ENCODE measurements around the gene VIL1. TPM values are rescaled to one million over a fixed set of nuclear protein-coding genes. Genes with fewer than 3 reads are reported as not detected.

Gene VIL1
- total RNA-seq, 1 donor from 2014 or later, result not detected

- H3K9me3 Mint-ChIP-seq, result no peaks in the 10 kb centered on the region
- no peak for DNase-seq (ENCODE audit: low read depth, low spot score)
- H3K4me3 Mint-ChIP-seq, result no peak overlapping the region
- no peaks in the 10 kb centered on the region for H3K27me3 Mint-ChIP-seq (ENCODE audit: low read depth)
- no peak overlapping the region for H3K27ac Mint-ChIP-seq (ENCODE audit: unreplicated experiment)
- H3K36me3 Mint-ChIP-seq (ENCODE audit: low read depth), result peaks cover 7% of the 10 kb centered on the region
- TF ChIP-seq, protein P1, sequence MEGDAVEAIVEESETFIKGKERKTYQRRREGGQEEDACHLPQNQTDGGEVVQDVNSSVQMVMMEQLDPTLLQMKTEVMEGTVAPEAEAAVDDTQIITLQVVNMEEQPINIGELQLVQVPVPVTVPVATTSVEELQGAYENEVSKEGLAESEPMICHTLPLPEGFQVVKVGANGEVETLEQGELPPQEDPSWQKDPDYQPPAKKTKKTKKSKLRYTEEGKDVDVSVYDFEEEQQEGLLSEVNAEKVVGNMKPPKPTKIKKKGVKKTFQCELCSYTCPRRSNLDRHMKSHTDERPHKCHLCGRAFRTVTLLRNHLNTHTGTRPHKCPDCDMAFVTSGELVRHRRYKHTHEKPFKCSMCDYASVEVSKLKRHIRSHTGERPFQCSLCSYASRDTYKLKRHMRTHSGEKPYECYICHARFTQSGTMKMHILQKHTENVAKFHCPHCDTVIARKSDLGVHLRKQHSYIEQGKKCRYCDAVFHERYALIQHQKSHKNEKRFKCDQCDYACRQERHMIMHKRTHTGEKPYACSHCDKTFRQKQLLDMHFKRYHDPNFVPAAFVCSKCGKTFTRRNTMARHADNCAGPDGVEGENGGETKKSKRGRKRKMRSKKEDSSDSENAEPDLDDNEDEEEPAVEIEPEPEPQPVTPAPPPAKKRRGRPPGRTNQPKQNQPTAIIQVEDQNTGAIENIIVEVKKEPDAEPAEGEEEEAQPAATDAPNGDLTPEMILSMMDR (conservative IDR thresholded peaks at IDR 0.05), result peak; percentile 71
- no peaks in the 10 kb centered on the region for H3K4me1 Mint-ChIP-seq
These were observed 47.2 kb downstream of the VIL1 start for GRCh38 chr2:218465987-218466633.

GRCh38 chr2:218470448-218470847 is 51.5 kb downstream of the VIL1 start:
- no peak for DNase-seq (ENCODE audit: low read depth, low spot score)
- no peaks in the 10 kb centered on the region for H3K36me3 Mint-ChIP-seq (ENCODE audit: low read depth)
- H3K27ac Mint-ChIP-seq (ENCODE audit: unreplicated experiment), result no peak overlapping the region
- H3K4me3 Mint-ChIP-seq, result no peak overlapping the region
- H3K27me3 Mint-ChIP-seq (ENCODE audit: low read depth), result no peaks in the 10 kb centered on the region
- TF ChIP-seq, protein P1 (conservative IDR thresholded peaks at IDR 0.05), result no peak
- no peaks in the 10 kb centered on the region for H3K4me1 Mint-ChIP-seq
- no peaks in the 10 kb centered on the region for H3K9me3 Mint-ChIP-seq

GRCh38 chr2:218471036-218471435 is 52.1 kb downstream of the VIL1 start:
- Mint-ChIP-seq H3K4me3 (no peak overlapping the region), H3K36me3 (ENCODE audit: low read depth) (no peaks in the 10 kb centered on the region), H3K9me3 (no peaks in the 10 kb centered on the region), H3K4me1 (no peaks in the 10 kb centered on the region), H3K27me3 (ENCODE audit: low read depth) (no peaks in the 10 kb centered on the region), H3K27ac (ENCODE audit: unreplicated experiment) (no peak overlapping the region)
- no peak for DNase-seq (ENCODE audit: low read depth, low spot score)
- TF ChIP-seq, protein P1 (conservative IDR thresholded peaks at IDR 0.05), result no peak

- Mint-ChIP-seq H3K27ac (ENCODE audit: unreplicated experiment) (no peak overlapping the region), H3K9me3 (no peaks in the 10 kb centered on the region), H3K27me3 (ENCODE audit: low read depth) (no peaks in the 10 kb centered on the region), H3K36me3 (ENCODE audit: low read depth) (no peaks in the 10 kb centered on the region), H3K4me1 (no peaks in the 10 kb centered on the region), H3K4me3 (no peak overlapping the region)
- TF ChIP-seq, protein P1 (conservative IDR thresholded peaks at IDR 0.05), result no peak
- DNase-seq (ENCODE audit: low read depth, low spot score), result no peak
These were observed 53.1 kb downstream of the VIL1 start for GRCh38 chr2:218471982-218472381.

GRCh38 chr2:218472988-218473387 is 54.1 kb downstream of the VIL1 start:
- no peak overlapping the region for H3K4me3 Mint-ChIP-seq

More at GRCh38 chr2:218472988-218473387, 54.1 kb downstream of the VIL1 start:
- no peaks in the 10 kb centered on the region for H3K9me3 Mint-ChIP-seq
- no peaks in the 10 kb centered on the region for H3K4me1 Mint-ChIP-seq
- no peak for DNase-seq (ENCODE audit: low read depth, low spot score)
- TF ChIP-seq, protein P1 (conservative IDR thresholded peaks at IDR 0.05), result no peak
- H3K36me3 Mint-ChIP-seq (ENCODE audit: low read depth), result no peaks in the 10 kb centered on the region
- H3K27ac Mint-ChIP-seq (ENCODE audit: unreplicated experiment), result no peak overlapping the region
- no peaks in the 10 kb centered on the region for H3K27me3 Mint-ChIP-seq (ENCODE audit: low read depth)

All from neural crest cell (in vitro differentiated cells).